ENCODE data around the gene SDCCAG8. TPM values are rescaled to one million over a fixed set of nuclear protein-coding genes. Genes with fewer than 3 reads are reported as not detected.

SDCCAG8 gene
- total RNA-seq, 2 donors from 2014 or later: 25.7 to 36.9 TPM

- no peaks in the 10 kb centered on the region for H3K27me3 Mint-ChIP-seq
- H3K9me3 ChIP-seq (ENCODE audit: control insufficient read depth, low read length, poor library complexity, severe bottlenecking): no peaks in the 10 kb centered on the region
- no peaks in the 10 kb centered on the region for H3K4me1 Mint-ChIP-seq
- no peak overlapping the region for H3K4me3 Mint-ChIP-seq
- DNase-seq: no peak
- peaks cover 15% of the 10 kb centered on the region for H3K36me3 Mint-ChIP-seq (ENCODE audit: low read depth)
- no peak for ATAC-seq
- H3K27ac Mint-ChIP-seq: no peak overlapping the region
Measured at GRCh38 chr1:243364866-243365265, 109.0 kb downstream of the SDCCAG8 start.

GRCh38 chr1:243367314-243367713, 111.5 kb downstream of the SDCCAG8 start:
- H3K36me3 Mint-ChIP-seq (ENCODE audit: low read depth): peaks cover 9% of the 10 kb centered on the region
- no peaks in the 10 kb centered on the region for H3K9me3 ChIP-seq (ENCODE audit: control insufficient read depth, low read length, poor library complexity, severe bottlenecking)
- ATAC-seq (no peak), DNase-seq (no peak)
- no peaks in the 10 kb centered on the region for H3K27me3 Mint-ChIP-seq
- no peaks in the 10 kb centered on the region for H3K4me1 Mint-ChIP-seq
- no peak overlapping the region for H3K4me3 Mint-ChIP-seq
- H3K27ac Mint-ChIP-seq: no peak overlapping the region

GRCh38 chr1:243374412-243374811, 118.6 kb downstream of the SDCCAG8 start:
- DNase-seq (no peak), ATAC-seq (no peak)
- H3K4me3 Mint-ChIP-seq: no peak overlapping the region
- no peak overlapping the region for H3K27ac Mint-ChIP-seq
- H3K36me3 Mint-ChIP-seq (ENCODE audit: low read depth): peaks cover 9% of the 10 kb centered on the region
- peaks cover 2% of the 10 kb centered on the region for H3K4me1 Mint-ChIP-seq
- H3K9me3 ChIP-seq (ENCODE audit: control insufficient read depth, low read length, poor library complexity, severe bottlenecking): no peaks in the 10 kb centered on the region
- H3K27me3 Mint-ChIP-seq: no peaks in the 10 kb centered on the region

GRCh38 chr1:243375596-243375995, 119.8 kb downstream of the SDCCAG8 start:
- no peaks in the 10 kb centered on the region for H3K9me3 ChIP-seq (ENCODE audit: control insufficient read depth, low read length, poor library complexity, severe bottlenecking)
- H3K4me1 Mint-ChIP-seq: peaks cover 2% of the 10 kb centered on the region
- no peak for ATAC-seq
- no peak overlapping the region for H3K27ac Mint-ChIP-seq
- no peak overlapping the region for H3K4me3 Mint-ChIP-seq
- no peak for DNase-seq
- peaks cover 6% of the 10 kb centered on the region for H3K36me3 Mint-ChIP-seq (ENCODE audit: low read depth)
- no peaks in the 10 kb centered on the region for H3K27me3 Mint-ChIP-seq

GRCh38 chr1:243378669-243379068, 122.8 kb downstream of the SDCCAG8 start:
- no peak overlapping the region for H3K4me3 Mint-ChIP-seq
- H3K9me3 ChIP-seq (ENCODE audit: control insufficient read depth, low read length, poor library complexity, severe bottlenecking): no peaks in the 10 kb centered on the region
- DNase-seq: no peak
- peaks cover 2% of the 10 kb centered on the region for H3K4me1 Mint-ChIP-seq
- H3K27me3 Mint-ChIP-seq: no peaks in the 10 kb centered on the region
- no peak for ATAC-seq
- no peak overlapping the region for H3K27ac Mint-ChIP-seq
- H3K36me3 Mint-ChIP-seq (ENCODE audit: low read depth): peaks cover 11% of the 10 kb centered on the region

- Mint-ChIP-seq H3K36me3 (ENCODE audit: low read depth) (peaks cover 11% of the 10 kb centered on the region), H3K27ac (no peak overlapping the region), H3K4me1 (peaks cover 2% of the 10 kb centered on the region), H3K27me3 (no peaks in the 10 kb centered on the region), H3K4me3 (no peak overlapping the region)
- DNase-seq: no peak
- H3K9me3 ChIP-seq (ENCODE audit: control insufficient read depth, low read length, poor library complexity, severe bottlenecking): no peaks in the 10 kb centered on the region
- no peak for ATAC-seq
Measured at GRCh38 chr1:243379208-243379607, 123.4 kb downstream of the SDCCAG8 start.

- Mint-ChIP-seq H3K36me3 (ENCODE audit: low read depth) (peaks cover 11% of the 10 kb centered on the region), H3K4me3 (no peak overlapping the region), H3K4me1 (peaks cover 2% of the 10 kb centered on the region)
Measured at GRCh38 chr1:243379706-243380105, 123.9 kb downstream of the SDCCAG8 start.

GRCh38 chr1:243388276-243388675, 132.4 kb downstream of the SDCCAG8 start:
- Mint-ChIP-seq H3K4me3 (no peak overlapping the region), H3K4me1 (peaks cover 2% of the 10 kb centered on the region), H3K27me3 (no peaks in the 10 kb centered on the region), H3K27ac (no peak overlapping the region), H3K36me3 (ENCODE audit: low read depth) (no peaks in the 10 kb centered on the region)
- ATAC-seq (no peak), DNase-seq (no peak)
- no peaks in the 10 kb centered on the region for H3K9me3 ChIP-seq (ENCODE audit: control insufficient read depth, low read length, poor library complexity, severe bottlenecking)

More at GRCh38 chr1:243379706-243380105, 123.9 kb downstream of the SDCCAG8 start:
- H3K27me3 Mint-ChIP-seq: no peaks in the 10 kb centered on the region
- no peak for ATAC-seq
- DNase-seq: no peak
- H3K9me3 ChIP-seq (ENCODE audit: control insufficient read depth, low read length, poor library complexity, severe bottlenecking): no peaks in the 10 kb centered on the region
- no peak overlapping the region for H3K27ac Mint-ChIP-seq

- ATAC-seq (no peak), DNase-seq (no peak)
- H3K36me3 Mint-ChIP-seq (ENCODE audit: low read depth): no peaks in the 10 kb centered on the region
- H3K9me3 ChIP-seq (ENCODE audit: control insufficient read depth, low read length, poor library complexity, severe bottlenecking): no peaks in the 10 kb centered on the region
- no peak overlapping the region for H3K4me3 Mint-ChIP-seq
- no peaks in the 10 kb centered on the region for H3K27me3 Mint-ChIP-seq
- peaks cover 2% of the 10 kb centered on the region for H3K4me1 Mint-ChIP-seq
- H3K27ac Mint-ChIP-seq: no peak overlapping the region
Measured at GRCh38 chr1:243390162-243390791, 134.4 kb downstream of the SDCCAG8 start.

- Mint-ChIP-seq H3K4me1 (peaks cover 2% of the 10 kb centered on the region), H3K4me3 (no peak overlapping the region), H3K36me3 (ENCODE audit: low read depth) (no peaks in the 10 kb centered on the region), H3K27ac (peak overlapping the region; percentile 61), H3K27me3 (no peaks in the 10 kb centered on the region)
- DNase-seq: no peak
- no peaks in the 10 kb centered on the region for H3K9me3 ChIP-seq (ENCODE audit: control insufficient read depth, low read length, poor library complexity, severe bottlenecking)
- no peak for ATAC-seq
Measured at GRCh38 chr1:243391355-243391754, 135.5 kb downstream of the SDCCAG8 start.

GRCh38 chr1:243393096-243393495, 137.3 kb downstream of the SDCCAG8 start:
- DNase-seq (no peak), ATAC-seq (no peak)
- H3K27ac Mint-ChIP-seq: peak overlapping the region; percentile 53
- H3K27me3 Mint-ChIP-seq: no peaks in the 10 kb centered on the region
- H3K4me1 Mint-ChIP-seq: peaks cover 2% of the 10 kb centered on the region
- H3K9me3 ChIP-seq (ENCODE audit: control insufficient read depth, low read length, poor library complexity, severe bottlenecking): no peaks in the 10 kb centered on the region
- H3K36me3 Mint-ChIP-seq (ENCODE audit: low read depth): peaks cover 2% of the 10 kb centered on the region
- no peak overlapping the region for H3K4me3 Mint-ChIP-seq

- H3K4me1 Mint-ChIP-seq: peaks cover 2% of the 10 kb centered on the region
- no peak overlapping the region for H3K27ac Mint-ChIP-seq
- no peaks in the 10 kb centered on the region for H3K9me3 ChIP-seq (ENCODE audit: control insufficient read depth, low read length, poor library complexity, severe bottlenecking)
- no peaks in the 10 kb centered on the region for H3K27me3 Mint-ChIP-seq
- H3K4me3 Mint-ChIP-seq: no peak overlapping the region
- peaks cover 2% of the 10 kb centered on the region for H3K36me3 Mint-ChIP-seq (ENCODE audit: low read depth)
- DNase-seq: no peak
- no peak for ATAC-seq
Measured at GRCh38 chr1:243394066-243394465, 138.2 kb downstream of the SDCCAG8 start.

- Mint-ChIP-seq H3K27ac (no peak overlapping the region), H3K4me1 (peaks cover 2% of the 10 kb centered on the region), H3K4me3 (no peak overlapping the region), H3K36me3 (ENCODE audit: low read depth) (peaks cover 2% of the 10 kb centered on the region), H3K27me3 (no peaks in the 10 kb centered on the region)
- DNase-seq: no peak
- no peaks in the 10 kb centered on the region for H3K9me3 ChIP-seq (ENCODE audit: control insufficient read depth, low read length, poor library complexity, severe bottlenecking)
- ATAC-seq: no peak
Measured at GRCh38 chr1:243394601-243395464, 139.0 kb downstream of the SDCCAG8 start.

All from T-helper 17 cell (primary cell).